ENCODE results near the gene DNAH9.

GRCh38 chr17:11561281-11561680 is 37.0 kb upstream of the DNAH9 start:
- TF ChIP-seq CTCF (optimal IDR thresholded peaks at IDR 0.05 in 1 of 3, IDR thresholded peaks at IDR 0.05 in 1 of 3, conservative IDR thresholded peaks at IDR 0.05 in 1 of 3; ENCODE audit: extremely low read depth in 1 of 3, insufficient read depth in 2 of 3, low read length in 3 of 3), result no peak
- TF ChIP-seq EZH2 (IDR thresholded peaks at IDR 0.05; ENCODE audit: low read length), result no peak
